Renal cortex interstitium (tissue), 11 donors: ENCODE results near the gene RELL2. TPM values are rescaled to one million over a fixed set of nuclear protein-coding genes. Genes with fewer than 3 reads are reported as not detected.

Source experiments
- DNase-seq, 11 donors: peaks; one replicate each; pipeline ENCODE4 v3.0.0-alpha.2; 2013; ENCODE audit warnings: low read depth in 9 of 11, low spot score in 4 of 11; ENCODE audit errors: extremely low read depth in 1 of 11
- polyA plus RNA-seq, 3 donors: library from polyadenylated mRNA; unstranded; fragments of 120-200 nt; gene quantifications; one replicate each; pipeline ENCODE4 v1.2.1, GENCODE V29; 2013; ENCODE audit not compliant: insufficient read length in 3 of 3

RELL2 gene
- polyA plus RNA-seq, 3 donors, result 0.64 to 1.5 (median 0.90) TPM

GRCh38 chr5:141617128-141617527, 19.7 kb upstream of the RELL2 start:
- no peak for DNase-seq

- no peak for DNase-seq
Observed at GRCh38 chr5:141617682-141618029, 19.1 kb upstream of the RELL2 start.

GRCh38 chr5:141618030-141618803, 18.6 kb upstream of the RELL2 start:
- DNase-seq, result peak in 3 of 11 donors; percentile 45 to 60 (median 56)

GRCh38 chr5:141618804-141619554, 17.8 kb upstream of the RELL2 start, which contains the start of gene DIAPH1:
TSS of gene DIAPH1 (minus strand) at chr5:141619000. CDS start at chr5:141618914, 86 bp downstream.
- DNase-seq, result peak; percentile 79 to 97 (median 94)

- no peak for DNase-seq
Observed at GRCh38 chr5:141623186-141623585, 13.6 kb upstream of the RELL2 start.

- no peak for DNase-seq
Observed at GRCh38 chr5:141623611-141624010, 13.2 kb upstream of the RELL2 start.

GRCh38 chr5:141628175-141628788, 8.5 kb upstream of the RELL2 start:
- DNase-seq, result no peak

GRCh38 chr5:141630570-141631140, 6.1 kb upstream of the RELL2 start:
- no peak for DNase-seq

GRCh38 chr5:141632650-141633049, 4.1 kb upstream of the RELL2 start:
- DNase-seq, result no peak

- no peak for DNase-seq
Observed at GRCh38 chr5:141633871-141634561, 2.8 kb upstream of the RELL2 start.

- DNase-seq, result no peak
Observed at GRCh38 chr5:141634720-141635119, 2.1 kb upstream of the RELL2 start.

- DNase-seq, result no peak
Observed at GRCh38 chr5:141635646-141636045, 1.2 kb upstream of the RELL2 start.

GRCh38 chr5:141636106-141636412, 738 bp upstream of the RELL2 start:
- DNase-seq, result no peak

- peak in 1 of 11 donors; percentile 2 for DNase-seq
Observed at GRCh38 chr5:141637123-141637766, 448 bp downstream of the RELL2 start.

- peak in 5 of 11 donors; percentile 7 to 52 (median 36) for DNase-seq
Observed at GRCh38 chr5:141637767-141638419, 1.1 kb downstream of the RELL2 start.

GRCh38 chr5:141638771-141639170, 2.0 kb downstream of the RELL2 start:
- DNase-seq, result no peak

GRCh38 chr5:141639357-141640050, 2.7 kb downstream of the RELL2 start:
- no peak for DNase-seq

GRCh38 chr5:141640051-141640415, 3.2 kb downstream of the RELL2 start:
- no peak for DNase-seq
